NCI-H2081 treated with DMSO at 0.1 percent for 48 hours (cell line): ENCODE measurements around the gene SHFL.

Experiments used
- DNase-seq: peaks from one replicate; lab custom pipeline; 2025; lab: John Stamatoyannopoulos, UW

Gene SHFL

GRCh38 chr19:10109528-10109927 lies 23.4 kb downstream of the SHFL start:
- DNase-seq = no peak

GRCh38 chr19:10110076-10110971 lies 24.2 kb downstream of the SHFL start:
- DNase-seq = no peak

GRCh38 chr19:10110972-10111317 lies 24.8 kb downstream of the SHFL start:
- no peak for DNase-seq

- no peak for DNase-seq
These were observed 25.3 kb downstream of the SHFL start, which contains the start of gene P2RY11 for GRCh38 chr19:10111405-10111811. P2RY11 (plus strand) TSS chr19:10111693; CDS start chr19:10111722, 29 bp downstream.

GRCh38 chr19:10112037-10112761 lies 26.1 kb downstream of the SHFL start:
- no peak for DNase-seq

- no peak for DNase-seq
These were observed 26.9 kb downstream of the SHFL start for GRCh38 chr19:10112895-10113591.

- no peak for DNase-seq
These were observed 27.5 kb downstream of the SHFL start for GRCh38 chr19:10113592-10113963.

GRCh38 chr19:10113964-10114650 lies 28.0 kb downstream of the SHFL start:
- no peak for DNase-seq

GRCh38 chr19:10114651-10115391 lies 28.7 kb downstream of the SHFL start:
- no peak for DNase-seq

GRCh38 chr19:10115392-10116084 lies 29.4 kb downstream of the SHFL start:
- no peak for DNase-seq

- DNase-seq = no peak
These were observed 30.2 kb downstream of the SHFL start for GRCh38 chr19:10116085-10116865.

- no peak for DNase-seq
These were observed 30.9 kb downstream of the SHFL start for GRCh38 chr19:10116866-10117616.

- DNase-seq = no peak
These were observed 32.8 kb downstream of the SHFL start for GRCh38 chr19:10118960-10119359.

- no peak for DNase-seq
These were observed 34.5 kb downstream of the SHFL start for GRCh38 chr19:10120538-10121189.

- no peak for DNase-seq
These were observed 35.9 kb downstream of the SHFL start for GRCh38 chr19:10122045-10122444.

- DNase-seq = no peak
These were observed 38.3 kb downstream of the SHFL start for GRCh38 chr19:10124429-10124828.

- no peak for DNase-seq
These were observed 40.1 kb downstream of the SHFL start for GRCh38 chr19:10126213-10126639.

- DNase-seq = no peak
These were observed 46.8 kb downstream of the SHFL start for GRCh38 chr19:10132905-10133304.

- no peak for DNase-seq
These were observed 47.5 kb downstream of the SHFL start for GRCh38 chr19:10133596-10133995.
